Fibroblast of mammary gland (primary cell): ENCODE results near the gene COL27A1.

ENCODE experiments used
- DNase-seq: peaks from one replicate; pipeline ENCODE4 v3.0.0-alpha.2; 2010; ENCODE audit warnings: low read depth
- H3K4me3 ChIP-seq: 2 replicates; pipeline ENCODE4 v1.5.1; 2011; ENCODE audit warnings: low read depth, mild to moderate bottlenecking, low read length, moderate library complexity; ENCODE audit not compliant: control insufficient read depth
- TF ChIP-seq, protein P1 (sequence below): conservative IDR thresholded peaks from 2 replicates; pipeline ENCODE4 v1.5.1; 2011; ENCODE audit warnings: low read depth, low read length, inconsistent platforms; ENCODE audit not compliant: control insufficient read depth, insufficient read depth

COL27A1 gene

DNA sequence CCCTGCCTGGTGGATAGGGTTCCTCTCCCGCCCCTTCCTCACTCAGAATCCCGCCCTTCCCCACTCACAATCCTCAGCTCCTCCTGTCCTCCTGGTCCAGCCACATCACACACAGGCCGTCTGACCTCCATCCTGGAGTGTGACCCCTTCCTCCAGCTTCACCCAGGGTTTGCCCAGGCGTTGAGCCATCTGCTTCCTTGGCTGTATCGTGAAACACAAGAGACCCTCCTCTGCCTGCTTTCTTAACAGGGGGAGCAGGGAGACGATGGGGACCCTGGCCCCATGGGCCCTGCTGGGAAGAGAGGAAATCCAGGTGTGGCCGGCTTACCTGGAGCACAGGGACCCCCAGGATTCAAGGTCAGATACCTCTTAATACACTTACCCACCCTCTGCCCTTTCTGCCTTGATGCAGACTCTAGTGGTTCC is 135.2 kb downstream of the COL27A1 start:
- TF ChIP-seq, protein P1, sequence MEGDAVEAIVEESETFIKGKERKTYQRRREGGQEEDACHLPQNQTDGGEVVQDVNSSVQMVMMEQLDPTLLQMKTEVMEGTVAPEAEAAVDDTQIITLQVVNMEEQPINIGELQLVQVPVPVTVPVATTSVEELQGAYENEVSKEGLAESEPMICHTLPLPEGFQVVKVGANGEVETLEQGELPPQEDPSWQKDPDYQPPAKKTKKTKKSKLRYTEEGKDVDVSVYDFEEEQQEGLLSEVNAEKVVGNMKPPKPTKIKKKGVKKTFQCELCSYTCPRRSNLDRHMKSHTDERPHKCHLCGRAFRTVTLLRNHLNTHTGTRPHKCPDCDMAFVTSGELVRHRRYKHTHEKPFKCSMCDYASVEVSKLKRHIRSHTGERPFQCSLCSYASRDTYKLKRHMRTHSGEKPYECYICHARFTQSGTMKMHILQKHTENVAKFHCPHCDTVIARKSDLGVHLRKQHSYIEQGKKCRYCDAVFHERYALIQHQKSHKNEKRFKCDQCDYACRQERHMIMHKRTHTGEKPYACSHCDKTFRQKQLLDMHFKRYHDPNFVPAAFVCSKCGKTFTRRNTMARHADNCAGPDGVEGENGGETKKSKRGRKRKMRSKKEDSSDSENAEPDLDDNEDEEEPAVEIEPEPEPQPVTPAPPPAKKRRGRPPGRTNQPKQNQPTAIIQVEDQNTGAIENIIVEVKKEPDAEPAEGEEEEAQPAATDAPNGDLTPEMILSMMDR = no peak
- no peak for DNase-seq

DNA sequence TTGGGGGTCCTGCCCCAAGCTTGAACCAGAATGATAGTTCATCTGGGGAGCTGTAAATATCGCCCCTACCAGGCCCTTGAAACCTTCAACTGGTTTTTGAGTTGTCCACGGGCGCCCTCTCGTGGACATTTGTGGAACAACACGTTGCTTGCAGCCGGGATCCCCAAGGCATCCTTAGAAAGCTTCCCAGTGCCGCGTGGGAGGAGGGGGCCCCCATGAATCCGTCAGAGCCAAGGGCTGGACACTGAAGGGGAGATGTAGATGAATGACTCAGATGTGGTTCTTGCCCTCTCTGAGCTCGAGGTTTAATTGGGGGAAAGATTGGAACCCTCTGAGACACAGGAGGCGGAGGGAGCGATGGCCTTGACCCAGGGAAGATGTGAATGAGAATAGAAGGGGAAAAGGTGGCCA is 135.7 kb downstream of the COL27A1 start:
- peak; percentile 70 for DNase-seq
- TF ChIP-seq, protein P1 = peak; percentile 72
- no peak overlapping the region for H3K4me3 ChIP-seq

More for the DNA sequence above, 135.2 kb downstream of the COL27A1 start:
- H3K4me3 ChIP-seq = no peak overlapping the region

DNA sequence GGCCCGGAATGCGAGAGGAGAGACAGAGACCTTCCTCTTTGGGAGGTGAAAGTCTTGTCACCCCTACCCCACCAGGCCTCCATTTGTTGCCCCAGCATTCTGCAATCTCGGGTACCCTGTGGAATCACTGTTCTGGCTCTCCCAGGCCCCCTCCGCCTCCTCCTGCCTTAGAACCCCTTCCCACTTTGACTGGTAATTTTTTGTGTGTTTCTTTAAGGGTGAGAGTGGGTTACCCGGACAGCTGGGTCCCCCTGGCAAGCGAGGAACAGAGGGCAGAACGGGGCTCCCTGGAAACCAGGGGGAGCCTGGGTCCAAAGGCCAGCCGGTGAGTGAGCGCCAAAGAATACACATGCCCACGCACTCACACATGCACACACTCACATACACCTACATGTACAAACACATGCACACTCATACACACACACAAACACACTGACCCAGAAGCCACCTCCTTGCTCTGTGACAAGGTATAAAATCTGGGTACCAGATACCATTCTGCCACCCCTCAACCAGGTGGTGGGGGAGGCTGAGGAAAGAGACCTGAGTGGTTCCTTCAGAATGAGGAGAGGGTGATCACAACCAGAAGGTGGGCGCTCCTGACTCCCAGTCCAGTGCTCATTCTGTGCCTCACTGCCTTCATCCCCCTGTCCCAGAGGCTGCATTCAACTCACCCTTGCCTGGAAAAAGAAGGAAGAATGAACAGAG is 136.7 kb downstream of the COL27A1 start:
- TF ChIP-seq, protein P1 = no peak
- H3K4me3 ChIP-seq = no peak overlapping the region
- DNase-seq = no peak

DNA sequence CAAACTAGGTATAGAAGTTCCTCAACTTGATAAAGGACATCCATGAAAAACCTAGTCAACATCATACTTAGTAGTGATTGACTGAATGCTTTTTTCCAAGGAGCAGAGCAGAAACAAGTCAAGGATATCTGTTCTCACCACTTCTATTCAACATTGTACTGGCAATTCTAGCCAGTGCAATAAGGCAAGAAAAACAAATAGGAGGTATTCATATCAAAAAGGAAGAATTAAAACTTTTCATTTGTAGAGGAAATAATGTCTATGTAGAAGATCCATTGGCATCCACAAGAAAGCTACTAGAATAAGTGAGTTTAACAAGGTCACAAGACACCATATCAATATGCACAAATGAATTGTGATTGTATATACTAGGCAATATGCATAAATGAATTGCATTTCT is 139.3 kb downstream of the COL27A1 start:
- DNase-seq = no peak
- H3K4me3 ChIP-seq = no peak overlapping the region
- TF ChIP-seq, protein P1 = no peak

DNA sequence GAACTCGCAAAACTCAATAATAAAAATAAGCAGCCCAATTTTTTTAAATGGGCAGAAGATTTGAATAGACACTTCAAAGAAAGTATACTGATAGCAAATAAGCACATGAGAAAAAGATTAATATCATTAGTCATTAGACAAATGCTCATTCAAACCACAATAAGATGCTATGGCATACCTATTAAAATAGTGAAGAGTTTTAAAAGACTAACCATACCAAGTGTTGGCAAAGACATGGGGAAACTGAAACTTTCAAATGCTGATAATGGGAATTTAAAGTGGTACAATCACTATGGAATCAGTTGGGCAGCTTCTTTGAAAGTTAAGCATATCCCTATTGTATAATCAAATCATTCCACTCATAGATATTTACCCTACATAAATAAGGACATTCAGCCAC is 141.0 kb downstream of the COL27A1 start:
- DNase-seq = no peak
- H3K4me3 ChIP-seq = no peak overlapping the region
- TF ChIP-seq, protein P1 = no peak

DNA sequence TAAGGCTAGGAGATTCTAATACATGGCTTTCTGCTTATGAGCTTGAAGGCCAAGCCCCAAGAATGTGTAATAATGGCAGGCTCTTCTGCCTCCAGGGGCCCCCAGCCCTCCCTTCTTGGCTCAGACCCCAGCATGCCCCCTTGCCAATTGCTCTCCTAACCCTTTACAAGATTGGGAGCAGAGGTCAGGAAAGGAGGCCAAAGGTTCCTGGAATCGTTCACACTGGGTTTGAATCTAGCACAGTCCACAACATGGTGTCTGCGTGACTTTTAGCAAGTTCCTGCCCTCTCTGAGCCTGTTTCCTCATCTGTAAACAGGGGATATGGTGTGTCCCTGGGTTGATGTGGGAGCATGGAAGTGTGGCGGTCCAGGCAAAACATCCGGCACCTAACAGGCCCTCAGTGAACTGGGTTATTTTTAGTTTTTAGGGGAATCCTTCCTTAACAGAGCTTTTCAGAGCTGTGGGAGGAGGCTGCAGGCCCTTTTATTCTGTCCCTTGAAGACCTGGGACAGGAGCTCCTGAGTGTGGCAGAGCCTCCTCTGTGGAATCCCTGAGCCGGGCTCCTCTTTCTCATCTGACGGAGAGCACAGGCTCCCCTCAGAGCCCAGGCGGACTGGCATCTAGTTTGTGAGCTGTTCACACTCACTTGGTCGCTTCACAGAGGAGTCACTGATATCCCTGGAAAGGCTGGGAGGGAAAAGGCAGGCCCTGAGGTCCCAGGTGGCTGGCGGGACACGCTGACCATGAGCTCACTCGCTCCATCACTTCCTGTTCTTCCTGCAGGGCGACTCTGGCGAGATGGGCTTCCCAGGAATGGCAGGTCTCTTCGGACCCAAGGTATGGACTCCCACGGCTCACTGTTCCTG is 144.2 kb downstream of the COL27A1 start:
- DNase-seq = no peak

More for the DNA sequence above, 144.2 kb downstream of the COL27A1 start:
- H3K4me3 ChIP-seq = no peak overlapping the region
- TF ChIP-seq, protein P1 = no peak
